Immature natural killer cell (primary cell): ENCODE measurements around the gene B4GALNT3. TPM values are rescaled to one million over a fixed set of nuclear protein-coding genes. Genes with fewer than 3 reads are reported as not detected.

Experiments
- DNase-seq, 3 donors: peaks; one replicate each; pipeline ENCODE4 v3.0.0; 2022; ENCODE audit warnings: mixed read lengths in 1 of 3
- H3K27ac Mint-ChIP-seq, 6 donors: one replicate each; pipeline ENCODE4 v1.8.0; 2020; ENCODE audit warnings: mixed read lengths in 6 of 6, mild to moderate bottlenecking in 5 of 6, inconsistent platforms in 4 of 6, moderate library complexity in 3 of 6
- H3K27me3 Mint-ChIP-seq, 3 donors: one replicate each; pipeline ENCODE4 v1.8.0; 2020 to 2021; ENCODE audit warnings: low read depth in 3 of 3, mild to moderate bottlenecking in 3 of 3, mixed read lengths in 3 of 3, moderate library complexity in 3 of 3, inconsistent platforms in 1 of 3
- H3K36me3 Mint-ChIP-seq, 3 donors: one replicate each; pipeline ENCODE4 v1.8.0; 2020; ENCODE audit warnings: mixed read lengths in 3 of 3, inconsistent platforms in 2 of 3, mild to moderate bottlenecking in 2 of 3
- H3K4me1 Mint-ChIP-seq, 2 donors: one replicate each; pipeline ENCODE4 v1.8.0; 2020; ENCODE audit warnings: inconsistent platforms in 2 of 2, mild to moderate bottlenecking in 2 of 2, mixed read lengths in 2 of 2, moderate library complexity in 1 of 2
- H3K4me3 Mint-ChIP-seq, 5 donors: one replicate each; pipeline ENCODE4 v1.8.0; 2020; ENCODE audit warnings: mild to moderate bottlenecking in 5 of 5, mixed read lengths in 5 of 5, inconsistent platforms in 3 of 5, moderate library complexity in 3 of 5
- H3K9me3 Mint-ChIP-seq, 6 donors: one replicate each; pipeline ENCODE4 v1.8.0; 2020; ENCODE audit warnings: mild to moderate bottlenecking in 6 of 6, mixed read lengths in 6 of 6, inconsistent platforms in 4 of 6, moderate library complexity in 3 of 6
- polyA plus RNA-seq, 3 donors: library from polyadenylated mRNA; unstranded; fragments of 300-500 nt; fragmentation: Illumina TruSeq; gene quantifications; one replicate each; pipeline ENCODE4 v1.2.3, GENCODE V29; 2021

Gene B4GALNT3
- polyA plus RNA-seq, 3 donors from 2014 or later: 0.03 to 13.1 (median 1.2) TPM

GRCh38 chr12:542395-543113 lies 82.8 kb downstream of the B4GALNT3 start:
- Mint-ChIP-seq H3K27me3 (peaks cover 2 to 7% (median 4%) of the 10 kb centered on the region in 3 donors), H3K4me1 (peaks cover 54 to 56% of the 10 kb centered on the region in 2 donors), H3K9me3 (no peaks in the 10 kb centered on the region), H3K36me3 (peaks cover 0 to 7% (median 0%) of the 10 kb centered on the region in 3 donors), H3K4me3 (no peak overlapping the region), H3K27ac (no peak overlapping the region)
- DNase-seq: no peak

DNA sequence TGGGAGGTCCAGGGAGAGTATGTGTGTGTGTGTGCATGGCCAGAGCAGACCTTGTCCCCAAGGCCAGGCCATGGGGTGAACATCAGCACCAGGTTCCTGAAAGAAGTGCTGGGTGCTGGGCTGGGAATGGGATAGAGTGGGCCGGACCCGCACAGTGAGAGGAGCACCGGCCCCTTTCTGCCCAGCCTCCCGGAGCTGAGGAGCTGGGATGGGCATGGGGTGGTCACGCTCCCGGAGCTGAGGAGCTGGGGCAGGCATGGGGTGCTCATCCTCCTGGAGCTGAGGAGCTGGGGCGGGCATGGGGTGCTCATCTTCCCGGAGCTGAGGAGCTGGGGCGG lies 83.3 kb downstream of the B4GALNT3 start:
- Mint-ChIP-seq H3K36me3 (peaks cover 0 to 7% (median 0%) of the 10 kb centered on the region in 3 donors), H3K4me1 (peaks cover 50 to 51% of the 10 kb centered on the region in 2 donors), H3K27me3 (peaks cover 2 to 7% (median 4%) of the 10 kb centered on the region in 3 donors), H3K27ac (no peak overlapping the region), H3K4me3 (no peak overlapping the region), H3K9me3 (no peaks in the 10 kb centered on the region)
- DNase-seq: no peak

DNA sequence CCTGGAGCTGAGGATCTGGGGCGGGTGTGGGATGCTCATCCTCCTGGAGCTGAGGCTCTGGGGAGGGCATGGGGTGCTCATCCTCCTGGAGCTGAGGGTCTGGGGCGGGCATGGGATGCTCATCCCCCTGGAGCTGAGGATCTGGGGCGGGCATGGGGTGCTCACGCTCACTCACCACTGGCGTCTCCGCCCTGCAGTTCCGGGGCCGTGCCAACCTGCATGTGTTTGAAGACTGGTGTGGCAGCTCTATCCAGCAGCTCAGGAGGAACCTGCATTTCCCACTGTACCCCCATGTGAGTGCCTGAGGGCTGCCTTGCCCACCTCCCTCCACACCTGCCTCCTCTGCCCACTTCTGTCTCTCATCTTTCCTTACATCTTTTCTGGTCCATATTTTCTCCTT lies 84.4 kb downstream of the B4GALNT3 start:
- no peak for DNase-seq
- peak overlapping the region in 3 of 6 donors; percentile 33 to 61 (median 47) for H3K27ac Mint-ChIP-seq
- H3K27me3 Mint-ChIP-seq: peaks cover 2 to 7% (median 4%) of the 10 kb centered on the region in 3 donors
- peaks cover 40 to 41% of the 10 kb centered on the region in 2 donors for H3K4me1 Mint-ChIP-seq
- H3K9me3 Mint-ChIP-seq: no peaks in the 10 kb centered on the region
- no peak overlapping the region for H3K4me3 Mint-ChIP-seq
- H3K36me3 Mint-ChIP-seq: peaks cover 0 to 7% (median 0%) of the 10 kb centered on the region in 3 donors

- Mint-ChIP-seq H3K4me3 (peak overlapping the region in 2 of 5 donors; percentile 14 to 15), H3K4me1 (peaks cover 31 to 32% of the 10 kb centered on the region in 2 donors), H3K9me3 (no peaks in the 10 kb centered on the region), H3K27ac (peak overlapping the region in 3 of 6 donors; percentile 33 to 47 (median 33)), H3K27me3 (peaks cover 2 to 7% (median 4%) of the 10 kb centered on the region in 3 donors), H3K36me3 (peaks cover 0 to 9% (median 0%) of the 10 kb centered on the region in 3 donors)
- no peak for DNase-seq
These were observed 85.3 kb downstream of the B4GALNT3 start for GRCh38 chr12:544941-545635.

DNA sequence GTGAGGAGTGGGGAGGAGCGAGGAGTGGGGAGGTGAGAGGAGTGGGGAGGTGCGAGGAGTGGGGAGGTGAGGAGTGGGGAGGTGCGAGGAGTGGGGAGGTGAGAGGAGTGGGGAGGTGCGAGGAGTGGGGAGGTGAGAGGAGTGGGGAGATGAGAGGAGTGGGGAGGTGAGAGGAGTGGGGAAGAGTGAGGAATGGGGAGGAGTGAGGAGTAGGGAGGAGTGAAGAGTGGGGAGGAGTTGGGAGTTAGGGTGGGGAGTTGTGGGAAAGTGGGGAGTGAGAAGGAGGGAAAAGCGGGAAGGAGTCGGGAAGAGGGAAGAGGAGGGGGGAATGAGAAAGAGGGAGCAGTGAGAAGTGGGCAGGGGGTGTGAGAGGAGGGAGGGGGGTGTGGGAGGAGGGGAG lies 86.1 kb downstream of the B4GALNT3 start:
- no peak for DNase-seq
- Mint-ChIP-seq H3K27ac (no peak overlapping the region), H3K4me3 (no peak overlapping the region), H3K27me3 (peaks cover 2 to 7% (median 4%) of the 10 kb centered on the region in 3 donors), H3K4me1 (peaks cover 25 to 26% of the 10 kb centered on the region in 2 donors), H3K9me3 (no peaks in the 10 kb centered on the region), H3K36me3 (peaks cover 0 to 10% (median 0%) of the 10 kb centered on the region in 3 donors)

DNA sequence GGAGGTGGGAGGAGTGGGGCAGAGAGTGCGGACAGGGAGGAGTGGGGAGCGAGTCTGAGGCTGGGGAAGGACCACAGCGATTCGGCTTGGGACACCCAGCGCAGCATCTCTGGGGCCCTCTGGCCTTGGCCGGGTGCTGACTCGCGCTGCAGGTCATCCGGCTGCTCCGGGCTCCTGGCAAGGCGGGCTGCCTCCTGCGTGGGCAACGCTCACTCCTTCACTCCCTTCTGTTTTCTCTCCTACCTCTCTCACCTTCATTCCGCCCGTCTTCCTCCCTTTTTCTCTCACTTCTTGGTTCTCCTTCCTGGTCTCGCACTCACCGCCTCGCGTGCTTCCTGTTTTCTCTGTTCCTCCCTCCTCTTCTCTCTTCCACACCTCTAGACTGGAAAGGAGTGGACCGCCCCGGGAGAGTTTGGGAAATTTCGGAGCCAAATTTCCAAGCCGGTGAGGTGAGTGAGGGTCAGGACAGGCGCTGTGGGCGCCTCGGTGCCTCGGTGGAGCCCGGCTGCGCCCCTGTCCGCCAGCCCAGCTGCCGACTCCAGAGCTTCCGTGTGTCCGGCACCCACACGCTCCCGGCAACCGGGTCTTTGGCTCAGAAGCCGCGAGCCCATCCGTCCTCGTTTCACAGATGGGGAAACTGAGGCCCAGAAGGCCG lies 86.7 kb downstream of the B4GALNT3 start:
- peaks cover 2 to 7% (median 4%) of the 10 kb centered on the region in 3 donors for H3K27me3 Mint-ChIP-seq
- H3K9me3 Mint-ChIP-seq: no peaks in the 10 kb centered on the region
- peaks cover 29 to 30% of the 10 kb centered on the region in 2 donors for H3K4me1 Mint-ChIP-seq
- peak overlapping the region in 1 of 5 donors; percentile 61 for H3K4me3 Mint-ChIP-seq
- H3K27ac Mint-ChIP-seq: peak overlapping the region in 3 of 6 donors; percentile 47 to 88 (median 59)
- DNase-seq: no peak
- H3K36me3 Mint-ChIP-seq: peaks cover 0 to 10% (median 0%) of the 10 kb centered on the region in 3 donors

DNA sequence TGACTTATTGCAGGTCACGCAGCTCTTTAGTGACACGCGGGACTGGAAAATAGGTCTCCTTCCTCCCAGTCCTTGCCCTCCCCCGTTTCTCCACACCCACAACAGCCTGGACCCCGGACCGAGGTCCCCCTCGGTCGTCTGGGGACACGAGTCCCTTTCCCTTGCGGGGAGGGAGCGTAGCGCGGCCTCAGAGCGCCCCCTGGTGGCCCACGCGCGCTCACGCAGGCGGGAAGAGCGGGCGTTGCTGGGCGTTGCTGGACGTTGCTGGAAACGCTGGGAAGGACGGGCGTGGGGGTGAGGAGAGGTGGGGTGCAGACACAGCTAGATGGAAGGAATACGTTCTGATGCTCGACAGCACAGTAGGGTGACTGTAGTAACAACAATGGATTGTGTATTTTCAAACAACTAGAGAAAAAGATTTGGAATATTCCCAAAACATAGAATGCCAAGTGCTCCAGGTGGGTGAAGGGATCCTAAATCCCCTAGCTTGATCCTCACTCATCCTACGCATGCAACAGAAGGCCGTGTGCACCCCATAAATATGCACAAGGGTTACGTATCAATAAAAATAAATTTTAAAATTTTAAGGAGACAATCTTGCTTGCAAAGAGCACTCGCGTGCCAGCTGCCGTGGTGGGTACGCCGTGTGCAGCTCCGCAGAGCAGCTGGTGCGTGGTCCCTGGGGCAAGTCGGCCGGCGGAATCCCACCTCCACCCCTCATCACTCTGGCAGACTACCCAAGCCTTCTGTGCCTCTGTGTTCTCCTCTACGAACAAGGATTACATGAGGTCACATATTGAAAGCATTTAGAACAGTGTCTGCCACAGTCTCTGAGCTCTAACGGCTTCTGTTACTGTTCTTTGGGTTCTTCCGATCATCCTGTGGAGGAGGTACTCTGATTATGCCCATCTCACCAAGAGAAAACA lies 87.4 kb downstream of the B4GALNT3 start:
- Mint-ChIP-seq H3K27me3 (peaks cover 0 to 7% (median 4%) of the 10 kb centered on the region in 3 donors), H3K4me3 (peak overlapping the region in 2 of 5 donors; percentile 33 to 59), H3K36me3 (peaks cover 0 to 10% (median 0%) of the 10 kb centered on the region in 3 donors), H3K4me1 (peaks cover 34 to 37% of the 10 kb centered on the region in 2 donors), H3K9me3 (no peaks in the 10 kb centered on the region), H3K27ac (peak overlapping the region in 2 of 6 donors; percentile 40 to 56)
- DNase-seq: peak; percentile 65 to 72 (median 70)

DNA sequence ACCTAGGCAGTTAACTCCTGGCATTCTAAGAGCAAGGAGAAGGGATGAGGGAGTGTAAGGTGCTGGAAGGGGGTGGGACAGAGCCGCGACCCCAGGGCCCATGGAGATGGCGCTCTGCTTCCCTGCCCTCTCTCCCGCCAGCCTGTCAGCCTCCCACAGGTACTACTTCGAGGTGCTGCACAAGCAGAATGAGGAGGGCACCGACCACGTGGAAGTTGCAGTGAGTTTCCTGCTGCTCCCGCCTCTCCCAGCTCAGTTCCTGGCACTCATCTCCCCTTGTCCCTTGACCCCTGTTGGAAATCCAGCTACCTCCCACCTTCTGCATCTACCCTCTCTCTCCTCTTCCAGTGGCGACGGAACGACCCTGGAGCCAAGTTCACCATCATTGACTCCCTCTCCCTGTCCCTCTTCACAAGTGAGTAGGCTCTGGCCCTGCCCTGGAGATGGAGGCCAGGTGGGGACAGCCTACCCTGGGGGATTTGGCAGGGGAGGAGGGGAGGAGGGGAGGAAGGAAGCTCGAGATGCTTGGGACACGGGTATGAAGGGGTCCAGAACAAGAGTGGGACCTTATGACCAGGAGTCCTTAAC lies 88.2 kb downstream of the B4GALNT3 start:
- no peak for DNase-seq
- Mint-ChIP-seq H3K27ac (no peak overlapping the region), H3K27me3 (peaks cover 0 to 7% (median 4%) of the 10 kb centered on the region in 3 donors), H3K4me3 (peak overlapping the region in 1 of 5 donors; percentile 1), H3K36me3 (peaks cover 0 to 10% (median 0%) of the 10 kb centered on the region in 3 donors), H3K4me1 (peaks cover 41 to 45% of the 10 kb centered on the region in 2 donors), H3K9me3 (no peaks in the 10 kb centered on the region)

DNA sequence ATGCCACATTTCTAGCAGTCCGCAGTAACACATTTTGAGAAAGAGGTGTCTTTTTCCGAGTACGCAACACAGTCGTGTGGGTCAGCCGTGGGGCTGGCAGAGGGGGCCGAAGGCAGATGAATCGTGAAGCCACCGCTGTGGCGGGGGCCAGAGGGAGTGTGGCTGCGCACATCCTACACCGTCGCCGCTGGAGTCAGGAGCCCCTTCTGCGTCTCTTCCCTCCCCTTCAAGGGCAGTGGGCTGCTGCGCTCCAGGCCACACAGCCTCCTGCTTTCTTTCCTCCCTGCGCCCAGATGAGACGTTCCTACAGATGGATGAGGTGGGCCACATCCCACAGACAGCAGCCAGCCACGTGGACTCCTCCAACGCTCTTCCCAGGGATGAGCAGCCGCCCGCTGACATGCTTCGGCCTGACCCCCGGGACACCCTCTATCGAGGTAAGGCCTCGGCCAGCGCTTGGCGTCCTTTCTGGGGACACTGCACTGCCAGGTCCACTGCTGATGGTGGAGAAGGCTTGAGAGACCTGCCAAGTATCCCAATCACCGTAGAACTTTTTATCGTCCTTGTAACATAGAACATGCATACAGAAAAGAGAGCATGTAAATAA lies 89.8 kb downstream of the B4GALNT3 start:
- H3K36me3 Mint-ChIP-seq: peaks cover 0 to 9% (median 0%) of the 10 kb centered on the region in 3 donors
- peaks cover 0 to 2% (median 0%) of the 10 kb centered on the region in 6 donors for H3K9me3 Mint-ChIP-seq
- no peak for DNase-seq
- H3K27me3 Mint-ChIP-seq: peaks cover under 1 to 3% (median 2%) of the 10 kb centered on the region in 3 donors
- H3K4me3 Mint-ChIP-seq: no peak overlapping the region
- peaks cover 49 to 55% of the 10 kb centered on the region in 2 donors for H3K4me1 Mint-ChIP-seq
- peak overlapping the region in 1 of 6 donors; percentile 59 for H3K27ac Mint-ChIP-seq

GRCh38 chr12:550473-551260 lies 90.9 kb downstream of the B4GALNT3 start:
- H3K4me3 Mint-ChIP-seq: no peak overlapping the region
- peaks cover 0 to 10% (median 0%) of the 10 kb centered on the region in 3 donors for H3K36me3 Mint-ChIP-seq
- peaks cover 0 to 2% (median 0%) of the 10 kb centered on the region in 6 donors for H3K9me3 Mint-ChIP-seq
- peaks cover 49 to 57% of the 10 kb centered on the region in 2 donors for H3K4me1 Mint-ChIP-seq
- H3K27me3 Mint-ChIP-seq: peaks cover 0 to 2% (median 2%) of the 10 kb centered on the region in 3 donors
- no peak for DNase-seq
- peak overlapping the region in 2 of 6 donors; percentile 23 to 76 for H3K27ac Mint-ChIP-seq

DNA sequence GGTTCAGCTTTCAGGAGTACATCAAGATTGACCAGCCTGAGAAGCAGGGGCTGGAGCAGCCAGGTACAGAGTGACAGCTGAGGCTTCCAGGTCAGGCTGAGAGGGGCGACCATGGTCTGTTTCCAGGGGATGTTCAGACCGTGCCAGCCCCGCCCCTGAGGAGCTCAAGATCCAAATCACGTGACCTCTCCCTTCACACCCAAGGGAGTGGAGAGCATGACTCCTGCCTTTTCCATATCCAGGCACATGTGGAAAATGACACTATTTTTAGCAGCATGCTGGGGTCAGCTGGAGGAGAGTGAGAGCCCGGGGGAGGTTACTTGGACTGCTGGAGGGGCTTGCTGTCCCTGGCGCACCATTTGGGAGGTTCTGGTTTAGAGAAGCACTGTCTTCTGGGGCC lies 92.7 kb downstream of the B4GALNT3 start:
- no peak for DNase-seq
- Mint-ChIP-seq H3K4me3 (peak overlapping the region; percentile 4 to 94 (median 90)), H3K4me1 (peaks cover 50 to 60% of the 10 kb centered on the region in 2 donors), H3K36me3 (peaks cover 0 to 23% (median 4%) of the 10 kb centered on the region in 3 donors), H3K27ac (peak overlapping the region in 4 of 6 donors; percentile 84 to 97 (median 88)), H3K27me3 (peaks cover 0 to 4% (median under 1%) of the 10 kb centered on the region in 3 donors), H3K9me3 (peaks cover 0 to 2% (median 0%) of the 10 kb centered on the region in 6 donors)
